Activated T-cell treated with anti-CD3 and anti-CD28 coated beads, Interleukin-2, amount 50 U/mL, for 1 hour (primary cell): ENCODE measurements around the gene SLC24A3.

Experiments used
- DNase-seq: peaks from one replicate; pipeline ENCODE4 v3.0.0-alpha.2; 2020

The SLC24A3 gene

GRCh38 chr20:19244291-19244690 is 31.8 kb downstream of the SLC24A3 start:
- no peak for DNase-seq

- DNase-seq = no peak
Observed at GRCh38 chr20:19249106-19249879, 36.9 kb downstream of the SLC24A3 start.

- DNase-seq = no peak
Observed at GRCh38 chr20:19250346-19250745, 37.9 kb downstream of the SLC24A3 start.

GRCh38 chr20:19251506-19251905 is 39.1 kb downstream of the SLC24A3 start:
- DNase-seq = no peak

- DNase-seq = no peak
Observed at GRCh38 chr20:19251958-19252357, 39.5 kb downstream of the SLC24A3 start.

- DNase-seq = no peak
Observed at GRCh38 chr20:19252451-19253120, 40.1 kb downstream of the SLC24A3 start.

- DNase-seq = no peak
Observed at GRCh38 chr20:19253316-19253715, 40.9 kb downstream of the SLC24A3 start.

- DNase-seq = no peak
Observed at GRCh38 chr20:19253916-19254820, 41.7 kb downstream of the SLC24A3 start.

- no peak for DNase-seq
Observed at GRCh38 chr20:19254956-19255355, 42.5 kb downstream of the SLC24A3 start.

- DNase-seq = no peak
Observed at GRCh38 chr20:19256085-19256484, 43.6 kb downstream of the SLC24A3 start.

- no peak for DNase-seq
Observed at GRCh38 chr20:19256906-19257595, 44.6 kb downstream of the SLC24A3 start.

GRCh38 chr20:19257865-19258264 is 45.4 kb downstream of the SLC24A3 start:
- DNase-seq = no peak

- DNase-seq = no peak
Observed at GRCh38 chr20:19259141-19259591, 46.7 kb downstream of the SLC24A3 start.

- DNase-seq = no peak
Observed at GRCh38 chr20:19260412-19261090, 48.1 kb downstream of the SLC24A3 start.

- no peak for DNase-seq
Observed at GRCh38 chr20:19264191-19264590, 51.7 kb downstream of the SLC24A3 start.

- DNase-seq = no peak
Observed at GRCh38 chr20:19265646-19266374, 53.4 kb downstream of the SLC24A3 start.

GRCh38 chr20:19268426-19268825 is 56.0 kb downstream of the SLC24A3 start:
- no peak for DNase-seq

GRCh38 chr20:19269737-19270340 is 57.4 kb downstream of the SLC24A3 start:
- DNase-seq = no peak

- DNase-seq = no peak
Observed at GRCh38 chr20:19271879-19272651, 59.6 kb downstream of the SLC24A3 start.
